GM21825 (cell line): ENCODE measurements around the gene HLA-F.

Source experiments
- ATAC-seq: cut with Tn5 transposase; IDR thresholded peaks from one replicate; pipeline ENCODE4 v1.9.1; 2021; ENCODE audit warnings: mild to moderate bottlenecking, moderate library complexity; ENCODE audit not compliant: unreplicated experiment

Gene HLA-F

GRCh38 chr6:29759457-29759856, 36.2 kb downstream of the HLA-F start:
- no peak for ATAC-seq

GRCh38 chr6:29760328-29760727, 37.1 kb downstream of the HLA-F start:
- ATAC-seq = no peak

GRCh38 chr6:29762051-29762450, 38.8 kb downstream of the HLA-F start:
- no peak for ATAC-seq

GRCh38 chr6:29762781-29763214, 39.6 kb downstream of the HLA-F start:
- no peak for ATAC-seq

GRCh38 chr6:29763491-29764289, 40.5 kb downstream of the HLA-F start:
- ATAC-seq = no peak

- no peak for ATAC-seq
These were observed 41.4 kb downstream of the HLA-F start for GRCh38 chr6:29764422-29765196.

- no peak for ATAC-seq
These were observed 46.1 kb downstream of the HLA-F start for GRCh38 chr6:29769336-29769735.

GRCh38 chr6:29770306-29770705, 47.1 kb downstream of the HLA-F start:
- ATAC-seq = no peak

GRCh38 chr6:29776684-29777083, 53.5 kb downstream of the HLA-F start:
- no peak for ATAC-seq
